ENCODE data around the gene BET1L. TPM values are rescaled to one million over a fixed set of nuclear protein-coding genes. Genes with fewer than 3 reads are reported as not detected.

Gene BET1L
- total RNA-seq, 1 donor from 2014 or later: 46.9 TPM

GRCh38 chr11:205221-206001, 1.8 kb downstream of the BET1L start:
- TF ChIP-seq CTCF (IDR thresholded peaks at IDR 0.05; ENCODE audit: unreplicated experiment): no peak
- peaks cover 12% of the 10 kb centered on the region for H3K4me1 Mint-ChIP-seq (ENCODE audit: low read depth)
- no peaks in the 10 kb centered on the region for H3K9me3 Mint-ChIP-seq (ENCODE audit: low read depth)
- H3K27ac Mint-ChIP-seq: no peak overlapping the region
- no peak for DNase-seq (ENCODE audit: low spot score, unreplicated experiment)
- H3K27me3 Mint-ChIP-seq: no peaks in the 10 kb centered on the region
- H3K36me3 Mint-ChIP-seq (ENCODE audit: insufficient read depth): peaks cover 1% of the 10 kb centered on the region
- peak overlapping the region; percentile 93 for H3K4me3 Mint-ChIP-seq (ENCODE audit: low read depth)

- TF ChIP-seq CTCF (IDR thresholded peaks at IDR 0.05; ENCODE audit: unreplicated experiment): no peak
- H3K27me3 Mint-ChIP-seq: no peaks in the 10 kb centered on the region
- peaks cover 1% of the 10 kb centered on the region for H3K36me3 Mint-ChIP-seq (ENCODE audit: insufficient read depth)
- no peak overlapping the region for H3K4me3 Mint-ChIP-seq (ENCODE audit: low read depth)
- no peak overlapping the region for H3K27ac Mint-ChIP-seq
- H3K4me1 Mint-ChIP-seq (ENCODE audit: low read depth): peaks cover 8% of the 10 kb centered on the region
- no peak for DNase-seq (ENCODE audit: low spot score, unreplicated experiment)
- no peaks in the 10 kb centered on the region for H3K9me3 Mint-ChIP-seq (ENCODE audit: low read depth)
Measured at GRCh38 chr11:204587-205109, 2.6 kb downstream of the BET1L start.

GRCh38 chr11:203945-204586, 3.1 kb downstream of the BET1L start:
- Mint-ChIP-seq H3K27me3 (no peaks in the 10 kb centered on the region), H3K4me1 (ENCODE audit: low read depth) (peaks cover 8% of the 10 kb centered on the region), H3K4me3 (ENCODE audit: low read depth) (no peak overlapping the region), H3K36me3 (ENCODE audit: insufficient read depth) (peaks cover 1% of the 10 kb centered on the region), H3K9me3 (ENCODE audit: low read depth) (no peaks in the 10 kb centered on the region), H3K27ac (no peak overlapping the region)
- DNase-seq (ENCODE audit: low spot score, unreplicated experiment): no peak
- no peak for TF ChIP-seq CTCF (IDR thresholded peaks at IDR 0.05; ENCODE audit: unreplicated experiment)

- Mint-ChIP-seq H3K4me1 (ENCODE audit: low read depth) (peaks cover 8% of the 10 kb centered on the region), H3K36me3 (ENCODE audit: insufficient read depth) (peaks cover 1% of the 10 kb centered on the region), H3K9me3 (ENCODE audit: low read depth) (no peaks in the 10 kb centered on the region), H3K27ac (no peak overlapping the region), H3K27me3 (no peaks in the 10 kb centered on the region), H3K4me3 (ENCODE audit: low read depth) (no peak overlapping the region)
- no peak for DNase-seq (ENCODE audit: low spot score, unreplicated experiment)
- no peak for TF ChIP-seq CTCF (IDR thresholded peaks at IDR 0.05; ENCODE audit: unreplicated experiment)
Measured at GRCh38 chr11:203056-203944, 3.9 kb downstream of the BET1L start.

- Mint-ChIP-seq H3K4me1 (ENCODE audit: low read depth) (peaks cover 5% of the 10 kb centered on the region), H3K9me3 (ENCODE audit: low read depth) (no peaks in the 10 kb centered on the region), H3K27me3 (no peaks in the 10 kb centered on the region), H3K27ac (no peak overlapping the region), H3K36me3 (ENCODE audit: insufficient read depth) (peaks cover 1% of the 10 kb centered on the region), H3K4me3 (ENCODE audit: low read depth) (no peak overlapping the region)
- DNase-seq (ENCODE audit: low spot score, unreplicated experiment): no peak
- no peak for TF ChIP-seq CTCF (IDR thresholded peaks at IDR 0.05; ENCODE audit: unreplicated experiment)
Measured at GRCh38 chr11:202490-202889, 4.7 kb downstream of the BET1L start.

Data from progenitor cell of endocrine pancreas (in vitro differentiated cells).